ENCODE data around the gene RCCD1. TPM values are rescaled to one million over a fixed set of nuclear protein-coding genes. Genes with fewer than 3 reads are reported as not detected.

The RCCD1 gene
- total RNA-seq, 1 donor from 2014 or later = 23.0 TPM

DNA sequence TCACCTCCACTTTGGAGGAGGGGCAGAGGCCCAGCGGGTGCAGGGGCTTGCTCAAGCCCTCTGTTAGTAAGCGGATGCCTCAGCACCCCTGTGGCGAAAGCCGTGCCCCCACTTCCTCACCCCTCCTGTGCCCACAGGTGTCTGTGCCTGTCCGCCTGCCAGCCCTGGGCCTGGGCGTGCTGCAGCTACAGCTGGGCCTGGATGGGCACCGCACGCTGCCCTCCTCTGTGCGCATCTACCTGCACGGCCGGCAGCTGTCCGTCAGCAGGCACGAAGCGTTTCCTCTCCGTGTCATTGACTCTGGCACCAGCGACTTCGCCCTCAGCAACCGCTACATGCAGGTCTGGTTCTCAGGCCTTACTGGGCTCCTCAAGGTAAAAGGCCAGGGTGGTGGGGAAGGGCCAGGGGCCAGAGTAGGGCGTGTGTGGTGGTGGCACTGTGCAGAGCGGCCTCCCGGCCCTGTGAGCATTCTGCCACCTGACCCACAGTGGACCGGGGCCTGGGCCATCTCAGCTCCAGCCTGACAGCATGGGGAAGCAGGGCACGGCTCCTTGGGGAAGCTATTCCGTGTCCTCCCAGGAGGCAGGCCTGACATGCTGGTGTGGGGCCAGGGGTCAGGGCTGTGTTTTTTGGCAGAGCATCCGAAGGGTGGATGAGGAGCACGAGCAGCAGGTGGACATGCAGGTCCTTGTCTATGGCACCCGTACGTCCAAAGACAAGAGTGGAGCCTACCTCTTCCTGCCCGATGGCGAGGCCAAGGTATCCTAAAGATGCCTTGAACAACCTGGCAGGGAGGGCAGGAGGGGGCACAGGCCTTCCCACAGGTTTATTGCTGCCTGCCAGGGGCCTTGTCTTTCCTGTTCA lies 42.5 kb upstream of the RCCD1 start:
- DNase-seq (ENCODE audit: low spot score, unreplicated experiment) = no peak
- Mint-ChIP-seq H3K4me3 (ENCODE audit: low read depth) (no peak overlapping the region), H3K4me1 (ENCODE audit: low read depth) (no peaks in the 10 kb centered on the region), H3K27ac (no peak overlapping the region), H3K36me3 (ENCODE audit: insufficient read depth) (peaks cover 17% of the 10 kb centered on the region), H3K9me3 (ENCODE audit: low read depth) (no peaks in the 10 kb centered on the region), H3K27me3 (no peaks in the 10 kb centered on the region)
- TF ChIP-seq, protein P1, sequence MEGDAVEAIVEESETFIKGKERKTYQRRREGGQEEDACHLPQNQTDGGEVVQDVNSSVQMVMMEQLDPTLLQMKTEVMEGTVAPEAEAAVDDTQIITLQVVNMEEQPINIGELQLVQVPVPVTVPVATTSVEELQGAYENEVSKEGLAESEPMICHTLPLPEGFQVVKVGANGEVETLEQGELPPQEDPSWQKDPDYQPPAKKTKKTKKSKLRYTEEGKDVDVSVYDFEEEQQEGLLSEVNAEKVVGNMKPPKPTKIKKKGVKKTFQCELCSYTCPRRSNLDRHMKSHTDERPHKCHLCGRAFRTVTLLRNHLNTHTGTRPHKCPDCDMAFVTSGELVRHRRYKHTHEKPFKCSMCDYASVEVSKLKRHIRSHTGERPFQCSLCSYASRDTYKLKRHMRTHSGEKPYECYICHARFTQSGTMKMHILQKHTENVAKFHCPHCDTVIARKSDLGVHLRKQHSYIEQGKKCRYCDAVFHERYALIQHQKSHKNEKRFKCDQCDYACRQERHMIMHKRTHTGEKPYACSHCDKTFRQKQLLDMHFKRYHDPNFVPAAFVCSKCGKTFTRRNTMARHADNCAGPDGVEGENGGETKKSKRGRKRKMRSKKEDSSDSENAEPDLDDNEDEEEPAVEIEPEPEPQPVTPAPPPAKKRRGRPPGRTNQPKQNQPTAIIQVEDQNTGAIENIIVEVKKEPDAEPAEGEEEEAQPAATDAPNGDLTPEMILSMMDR (IDR thresholded peaks at IDR 0.05; ENCODE audit: unreplicated experiment) = no peak

DNA sequence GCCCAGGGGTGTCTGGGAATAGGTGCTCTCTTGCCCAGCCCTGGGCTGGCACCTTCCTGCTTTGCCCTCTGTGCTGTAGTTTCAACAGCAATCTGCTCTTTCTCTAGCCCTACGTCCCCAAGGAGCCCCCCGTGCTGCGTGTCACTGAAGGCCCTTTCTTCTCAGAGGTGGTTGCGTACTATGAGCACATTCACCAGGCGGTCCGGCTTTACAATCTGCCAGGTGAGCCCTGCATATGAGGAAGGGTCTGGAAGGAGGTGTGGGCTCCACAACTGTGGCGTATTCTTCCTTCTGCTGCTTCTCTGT lies 42.0 kb upstream of the RCCD1 start:
- DNase-seq (ENCODE audit: low spot score, unreplicated experiment) = no peak
- H3K4me1 Mint-ChIP-seq (ENCODE audit: low read depth) = no peaks in the 10 kb centered on the region

DNA sequence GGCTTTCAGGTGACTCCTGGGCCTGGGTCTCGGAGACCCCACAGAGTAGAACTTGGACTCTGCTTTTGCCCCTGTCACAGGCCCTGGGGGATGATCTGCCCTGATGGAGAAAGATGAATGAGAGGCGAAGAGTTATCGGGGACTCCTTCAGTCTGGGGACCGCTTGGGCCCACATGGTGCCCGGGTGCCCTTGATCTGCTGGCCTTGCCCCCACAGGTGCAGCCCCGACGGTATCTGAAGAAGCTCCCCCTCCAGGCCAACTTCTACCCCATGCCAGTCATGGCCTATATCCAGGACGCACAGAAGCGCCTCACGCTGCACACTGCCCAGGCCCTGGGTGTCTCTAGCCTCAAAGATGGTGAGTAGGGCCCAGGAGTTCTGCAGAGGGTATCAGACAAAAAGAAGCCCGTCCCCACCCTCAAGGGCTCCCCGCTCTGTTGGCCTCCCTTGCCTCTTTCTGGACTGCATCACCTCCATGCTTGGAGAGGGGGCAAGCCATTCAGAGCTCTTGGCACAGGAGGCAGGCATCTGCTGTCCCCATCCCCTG lies 41.2 kb upstream of the RCCD1 start:
- Mint-ChIP-seq H3K27me3 (no peaks in the 10 kb centered on the region), H3K36me3 (ENCODE audit: insufficient read depth) (peaks cover 17% of the 10 kb centered on the region), H3K27ac (no peak overlapping the region), H3K4me1 (ENCODE audit: low read depth) (no peaks in the 10 kb centered on the region), H3K4me3 (ENCODE audit: low read depth) (no peak overlapping the region), H3K9me3 (ENCODE audit: low read depth) (no peaks in the 10 kb centered on the region)
- no peak for DNase-seq (ENCODE audit: low spot score, unreplicated experiment)
- TF ChIP-seq, protein P1 (IDR thresholded peaks at IDR 0.05; ENCODE audit: unreplicated experiment) = no peak

More for the DNA sequence above, 42.0 kb upstream of the RCCD1 start:
- no peaks in the 10 kb centered on the region for H3K27me3 Mint-ChIP-seq
- H3K9me3 Mint-ChIP-seq (ENCODE audit: low read depth) = no peaks in the 10 kb centered on the region
- H3K27ac Mint-ChIP-seq = no peak overlapping the region
- TF ChIP-seq, protein P1 (IDR thresholded peaks at IDR 0.05; ENCODE audit: unreplicated experiment) = no peak
- H3K4me3 Mint-ChIP-seq (ENCODE audit: low read depth) = no peak overlapping the region
- peaks cover 16% of the 10 kb centered on the region for H3K36me3 Mint-ChIP-seq (ENCODE audit: insufficient read depth)

DNA sequence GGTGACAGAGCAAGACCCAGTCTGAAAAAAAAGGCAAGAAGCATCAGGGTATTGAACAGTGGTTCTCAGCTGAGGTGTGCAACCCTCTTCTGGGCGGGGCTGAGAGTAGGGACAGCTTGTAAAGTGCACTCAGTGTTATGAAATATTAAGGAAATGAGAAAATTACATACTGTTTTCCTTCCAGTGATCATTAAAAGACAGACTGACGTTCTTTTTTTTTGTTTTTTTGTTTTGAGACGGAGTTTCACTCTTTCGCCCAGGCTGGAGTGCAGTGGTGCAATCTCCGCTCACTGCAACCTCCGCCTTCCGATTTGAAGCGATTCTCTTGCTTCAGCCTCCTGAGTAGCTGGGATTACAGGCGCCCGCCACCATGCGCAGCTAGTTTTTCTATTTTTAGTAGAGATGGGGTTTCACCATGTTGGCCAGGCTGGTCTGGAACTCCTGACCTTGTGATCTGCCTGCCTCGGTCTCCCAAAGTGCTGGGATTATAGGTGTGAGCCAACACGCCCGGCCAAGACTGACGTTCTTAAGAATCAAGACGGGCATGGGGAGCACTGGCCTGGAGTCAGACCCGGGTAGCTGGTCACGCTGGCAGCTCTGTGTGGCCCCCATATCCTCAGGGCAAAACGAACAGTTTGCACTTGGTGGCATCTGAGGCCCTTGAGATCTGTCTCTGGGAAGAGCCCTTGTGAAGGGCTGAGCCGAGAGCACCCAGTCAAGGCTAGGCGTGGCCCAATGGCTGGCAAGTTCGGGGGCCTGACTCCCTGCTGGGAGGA lies 40.2 kb upstream of the RCCD1 start:
- Mint-ChIP-seq H3K4me3 (ENCODE audit: low read depth) (no peak overlapping the region), H3K27ac (no peak overlapping the region), H3K36me3 (ENCODE audit: insufficient read depth) (peaks cover 19% of the 10 kb centered on the region), H3K9me3 (ENCODE audit: low read depth) (no peaks in the 10 kb centered on the region), H3K27me3 (no peaks in the 10 kb centered on the region), H3K4me1 (ENCODE audit: low read depth) (no peaks in the 10 kb centered on the region)
- no peak for DNase-seq (ENCODE audit: low spot score, unreplicated experiment)
- TF ChIP-seq, protein P1 (IDR thresholded peaks at IDR 0.05; ENCODE audit: unreplicated experiment) = no peak

DNA sequence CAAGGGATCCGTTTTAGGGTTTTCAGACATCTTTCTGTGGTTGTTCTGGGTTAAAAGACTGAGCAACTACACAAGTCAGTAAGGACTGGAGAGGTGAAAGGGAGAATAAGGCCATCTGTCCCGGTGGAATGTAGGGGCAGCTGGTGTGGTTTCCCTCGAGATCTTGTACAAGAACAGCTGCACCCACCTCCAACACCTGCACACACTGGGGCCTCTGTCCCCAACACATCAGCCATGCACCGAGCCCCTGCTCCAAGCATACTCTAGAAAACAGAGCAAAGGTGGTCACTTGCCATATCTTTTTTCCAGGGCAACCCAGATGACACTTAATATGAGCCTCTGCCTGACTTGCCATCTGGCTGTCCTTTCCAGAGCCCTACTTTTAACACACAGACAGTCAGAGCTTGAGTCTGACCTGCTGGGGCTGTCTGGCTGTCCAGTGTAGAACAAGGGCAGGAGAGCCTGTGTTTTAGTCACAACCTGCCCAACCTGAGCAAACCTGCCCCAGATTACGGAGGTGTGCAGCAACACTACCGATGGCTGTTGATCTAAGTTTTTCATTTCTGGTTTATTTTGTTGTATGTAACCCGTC lies 39.4 kb upstream of the RCCD1 start:
- no peak for DNase-seq (ENCODE audit: low spot score, unreplicated experiment)
- H3K9me3 Mint-ChIP-seq (ENCODE audit: low read depth) = no peaks in the 10 kb centered on the region
- H3K4me3 Mint-ChIP-seq (ENCODE audit: low read depth) = no peak overlapping the region
- no peaks in the 10 kb centered on the region for H3K27me3 Mint-ChIP-seq
- TF ChIP-seq, protein P1 (IDR thresholded peaks at IDR 0.05; ENCODE audit: unreplicated experiment) = no peak
- peaks cover 21% of the 10 kb centered on the region for H3K36me3 Mint-ChIP-seq (ENCODE audit: insufficient read depth)
- no peak overlapping the region for H3K27ac Mint-ChIP-seq
- no peaks in the 10 kb centered on the region for H3K4me1 Mint-ChIP-seq (ENCODE audit: low read depth)

Data from progenitor cell of endocrine pancreas (in vitro differentiated cells).